MM.1S (cell line): ENCODE results near the gene DPM1.

Experiments used
- EZH2 ChIP-seq: fragments of 300-600 bp; sonication (generic); optimal IDR thresholded peaks from 2 replicates; pipeline ENCODE3; 2017; ENCODE audit warnings: low read depth, mild to moderate bottlenecking, antibody characterized with exemption, low read length, mixed read lengths
- TF ChIP-seq, protein P1 (sequence below): fragments of 300-600 bp; sonication (generic); IDR thresholded peaks from 2 replicates; pipeline ENCODE4 v1.5.1; 2016; ENCODE audit warnings: antibody characterized with exemption, low read length, mixed read lengths

DNA sequence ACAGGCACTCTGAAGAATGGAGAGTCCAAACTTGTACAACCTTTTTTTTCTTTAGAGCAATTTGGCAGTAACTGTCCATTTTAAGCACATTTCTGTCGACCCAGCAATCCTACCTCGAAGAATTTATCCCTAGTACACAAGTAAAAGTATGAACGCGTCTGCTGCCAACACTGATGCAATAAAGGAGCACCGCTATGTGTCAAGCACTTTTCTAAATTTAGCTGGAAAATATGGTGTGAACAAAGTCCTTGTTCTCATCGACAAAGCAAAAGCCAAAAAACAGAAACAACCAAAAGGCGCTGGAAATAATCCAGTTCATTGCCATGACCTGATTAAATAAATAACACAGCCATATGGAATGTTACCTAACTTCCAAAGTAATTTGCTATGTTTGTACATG, 1.1 kb downstream of the DPM1 start:
- TF ChIP-seq, protein P1, sequence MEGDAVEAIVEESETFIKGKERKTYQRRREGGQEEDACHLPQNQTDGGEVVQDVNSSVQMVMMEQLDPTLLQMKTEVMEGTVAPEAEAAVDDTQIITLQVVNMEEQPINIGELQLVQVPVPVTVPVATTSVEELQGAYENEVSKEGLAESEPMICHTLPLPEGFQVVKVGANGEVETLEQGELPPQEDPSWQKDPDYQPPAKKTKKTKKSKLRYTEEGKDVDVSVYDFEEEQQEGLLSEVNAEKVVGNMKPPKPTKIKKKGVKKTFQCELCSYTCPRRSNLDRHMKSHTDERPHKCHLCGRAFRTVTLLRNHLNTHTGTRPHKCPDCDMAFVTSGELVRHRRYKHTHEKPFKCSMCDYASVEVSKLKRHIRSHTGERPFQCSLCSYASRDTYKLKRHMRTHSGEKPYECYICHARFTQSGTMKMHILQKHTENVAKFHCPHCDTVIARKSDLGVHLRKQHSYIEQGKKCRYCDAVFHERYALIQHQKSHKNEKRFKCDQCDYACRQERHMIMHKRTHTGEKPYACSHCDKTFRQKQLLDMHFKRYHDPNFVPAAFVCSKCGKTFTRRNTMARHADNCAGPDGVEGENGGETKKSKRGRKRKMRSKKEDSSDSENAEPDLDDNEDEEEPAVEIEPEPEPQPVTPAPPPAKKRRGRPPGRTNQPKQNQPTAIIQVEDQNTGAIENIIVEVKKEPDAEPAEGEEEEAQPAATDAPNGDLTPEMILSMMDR: no peak
- no peak for TF ChIP-seq EZH2
